Neuronal stem cell (in vitro differentiated cells): ENCODE data around the gene PRR35.
A peak's percentile ranks its signal among the peaks of the same experiment; 100 is the strongest.

Source experiments
- DNase-seq: peaks from one replicate; pipeline ENCODE4 v3.0.0-alpha.2; 2013; ENCODE audit warnings: low spot score
- H2AFZ ChIP-seq: one replicate; pipeline ENCODE4 v1.6.1; 2013; ENCODE audit warnings: mild to moderate bottlenecking, low read length, inconsistent platforms
- H2AK5ac ChIP-seq: 2 replicates; pipeline ENCODE4 v1.6.1; 2013; ENCODE audit warnings: low read depth, mild to moderate bottlenecking, inconsistent platforms, low read length, moderate library complexity, mixed read lengths
- H2BK120ac ChIP-seq: 2 replicates; pipeline ENCODE4 v1.6.1; 2013; ENCODE audit warnings: low read depth, mild to moderate bottlenecking, inconsistent platforms, low read length, moderate library complexity, mixed read lengths
- H2BK12ac ChIP-seq: one replicate; pipeline ENCODE4 v1.6.1; 2013; ENCODE audit warnings: low read length, inconsistent platforms
- H2BK15ac ChIP-seq: 2 replicates; pipeline ENCODE4 v1.6.1; 2013; ENCODE audit warnings: mild to moderate bottlenecking, low read length, inconsistent platforms, mixed read lengths
- H2BK5ac ChIP-seq: one replicate; pipeline ENCODE4 v1.6.1; 2013; ENCODE audit warnings: inconsistent platforms, mild to moderate bottlenecking, low read length, moderate library complexity
- H3K14ac ChIP-seq: one replicate; pipeline ENCODE4 v1.6.1; 2013; ENCODE audit warnings: low read length, inconsistent platforms
- H3K18ac ChIP-seq: 2 replicates; pipeline ENCODE4 v1.6.1; 2013; ENCODE audit warnings: low read length, inconsistent platforms
- H3K23ac ChIP-seq: 2 replicates; pipeline ENCODE4 v1.6.1; 2013; ENCODE audit warnings: low read depth, mild to moderate bottlenecking, mixed read lengths, low read length, inconsistent platforms; ENCODE audit not compliant: poor library complexity
- H3K27ac ChIP-seq: replicated peaks from 3 replicates; pipeline ENCODE4 v1.5.1; 2013; ENCODE audit warnings: low read length, inconsistent platforms
- H3K27me3 ChIP-seq, 3 experiments: 2 replicates each; pipeline ENCODE4 v1.6.1; 2013; ENCODE audit warnings: low read length in 3 of 3, mild to moderate bottlenecking in 2 of 3, inconsistent platforms in 1 of 3, low read depth in 1 of 3, mixed read lengths in 1 of 3, moderate library complexity in 1 of 3; ENCODE audit not compliant: control insufficient read depth in 3 of 3, insufficient read depth in 3 of 3
- H3K36me3 ChIP-seq, 2 donors: replicated peaks in 1 of 2; 2 replicates each; pipeline ENCODE4 v1.6.1; 2013; ENCODE audit warnings: low read length in 2 of 2; ENCODE audit not compliant: control insufficient read depth in 2 of 2, insufficient read depth in 2 of 2
- H3K4ac ChIP-seq: 2 replicates; pipeline ENCODE4 v1.6.1; 2013; ENCODE audit warnings: inconsistent platforms, mild to moderate bottlenecking, low read length, moderate library complexity
- H3K4me1 ChIP-seq, 2 donors: 1 replicate in 1 of 2; 2 replicates in 1 of 2; pipeline ENCODE4 v1.6.1; 2013; ENCODE audit warnings: low read length in 2 of 2, low read depth in 1 of 2; ENCODE audit not compliant: control insufficient read depth in 2 of 2, insufficient read depth in 1 of 2
- H3K4me2 ChIP-seq: one replicate; pipeline ENCODE4 v1.6.1; 2013; ENCODE audit warnings: mild to moderate bottlenecking, low read length, inconsistent platforms; ENCODE audit not compliant: insufficient read depth, poor library complexity, severe bottlenecking
- H3K4me3 ChIP-seq, 2 donors: 2 replicates each; pipeline ENCODE4 v1.5.1; 2013; ENCODE audit warnings: low read length in 2 of 2, mild to moderate bottlenecking in 2 of 2, inconsistent platforms in 1 of 2, moderate library complexity in 1 of 2
- H3K79me1 ChIP-seq: one replicate; pipeline ENCODE4 v1.6.1; 2013; ENCODE audit warnings: low read depth, mild to moderate bottlenecking, inconsistent platforms, low read length, moderate library complexity
- H3K9ac ChIP-seq: one replicate; pipeline ENCODE4 v1.6.1; 2013; ENCODE audit warnings: mild to moderate bottlenecking, low read depth, low read length, inconsistent platforms; ENCODE audit not compliant: poor library complexity
- H3K9me3 ChIP-seq, 2 donors: replicated peaks in 1 of 2; 2 replicates each; pipeline versions ENCODE3 to v1.6.1; 2013; ENCODE audit warnings: low read length in 2 of 2, mild to moderate bottlenecking in 2 of 2, inconsistent platforms in 1 of 2, low read depth in 1 of 2, mixed read lengths in 1 of 2, moderate library complexity in 1 of 2; ENCODE audit not compliant: control insufficient read depth in 2 of 2, insufficient read depth in 1 of 2
- H4K8ac ChIP-seq: one replicate; pipeline ENCODE4 v1.6.1; 2013; ENCODE audit warnings: low read depth, mild to moderate bottlenecking, inconsistent platforms, low read length, moderate library complexity
- H4K91ac ChIP-seq: one replicate; pipeline ENCODE4 v1.6.1; 2013; ENCODE audit warnings: low read length, low read depth, mild to moderate bottlenecking, inconsistent platforms; ENCODE audit not compliant: poor library complexity
- WGBS, 2 donors: extraction: QIAGEN DNeasy Blood & Tissue Kit; methylation state at CpG; one replicate each; pipeline ENCODE4 v1.1.7; 2013; ENCODE audit warnings: missing lambda C conversion rate in 2 of 2, mixed read lengths in 1 of 2; ENCODE audit not compliant: insufficient read length in 2 of 2, insufficient replicate concordance in 1 of 2; ENCODE audit errors: extremely low coverage in 2 of 2; 5-methylcytosine and 5-hydroxymethylcytosine counted together

PRR35 gene

DNA sequence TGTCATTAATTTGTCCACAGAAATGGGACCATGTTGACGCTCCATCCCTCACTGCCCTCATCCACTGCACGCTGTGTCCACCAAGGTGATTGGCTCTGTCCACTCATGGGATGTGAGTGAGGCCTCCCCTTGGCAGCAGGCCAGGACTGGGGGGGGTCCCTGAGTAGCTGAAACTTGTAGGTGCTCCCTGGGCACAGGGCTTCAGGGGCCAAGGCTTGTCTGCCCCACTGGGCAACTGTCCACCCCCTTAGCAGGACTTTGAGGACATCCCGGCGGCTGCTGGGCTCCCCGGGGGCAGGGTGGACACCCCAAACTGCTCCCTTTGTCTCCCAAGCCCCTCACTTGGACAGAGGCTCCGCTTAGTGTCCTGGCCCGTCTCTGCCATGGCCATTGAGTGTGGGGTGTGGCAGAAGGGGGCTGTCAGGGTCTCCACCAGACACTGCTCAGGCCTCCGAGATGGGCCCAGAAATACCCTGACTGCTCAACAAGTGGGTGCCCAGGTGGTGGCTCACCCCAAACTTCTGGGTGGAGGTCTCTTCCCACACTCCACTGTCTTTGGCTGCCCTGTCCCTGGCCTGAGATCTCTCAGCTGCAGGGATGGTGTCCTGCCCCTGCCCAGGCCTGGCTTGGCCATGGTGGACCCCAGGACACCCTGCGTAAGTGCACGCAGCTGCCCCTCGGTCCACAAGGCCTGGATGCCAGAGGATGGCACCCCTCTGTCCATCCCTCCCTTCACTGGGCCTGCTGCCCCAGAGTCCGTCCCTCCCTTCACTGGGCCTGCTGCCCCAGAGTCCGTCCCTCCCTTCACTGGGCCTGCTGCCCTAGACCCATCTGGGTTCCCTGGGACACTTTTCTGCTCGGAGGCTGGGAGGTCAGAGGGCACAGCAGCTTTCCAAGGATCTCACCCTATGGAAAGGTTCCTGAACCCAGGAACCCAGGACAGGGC lies 26.7 kb downstream of the PRR35 start:
- no peak overlapping the region for H3K27ac ChIP-seq
- H3K14ac ChIP-seq: no peak overlapping the region
- no peak for DNase-seq

DNA sequence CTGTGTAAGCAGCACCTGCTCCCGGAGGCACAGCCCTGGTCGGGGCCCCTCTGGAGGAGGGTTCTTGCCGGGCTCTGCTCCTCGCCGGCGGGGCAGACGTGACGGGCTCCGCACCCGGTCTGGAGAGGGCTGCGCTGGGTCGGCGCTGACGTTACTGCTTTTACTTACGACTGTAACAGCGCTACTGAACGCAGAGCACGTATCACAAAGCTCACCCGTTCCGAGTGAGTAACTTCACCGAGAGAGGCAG lies 28.4 kb downstream of the PRR35 start:
- Histone ChIP-seq H3K27me3 (peaks cover 0 to 22% (median 0%) of the 10 kb centered on the region in 3 experiments), H2AFZ (peak overlapping the region; percentile 100), H2BK5ac (peak overlapping the region; percentile 99), H3K4me1 (peaks cover 16 to 17% of the 10 kb centered on the region in 2 donors), H4K8ac (no peak overlapping the region), H3K36me3 (peaks cover 3 to 11% of the 10 kb centered on the region in 2 donors), H3K18ac (peak overlapping the region; percentile 80), H2AK5ac (peak overlapping the region; percentile 92), H3K4me2 (peak overlapping the region; percentile 100), H2BK12ac (peak overlapping the region; percentile 75), H3K9me3 (no peaks in the 10 kb centered on the region), H3K4me3 (peak overlapping the region; percentile 79 to 99), H3K4ac (peak overlapping the region; percentile 95), H3K23ac (peak overlapping the region; percentile 99), H2BK15ac (peak overlapping the region; percentile 83), H2BK120ac (peak overlapping the region; percentile 61), H4K91ac (no peak overlapping the region), H3K14ac (peak overlapping the region; percentile 47), H3K79me1 (peaks cover 23% of the 10 kb centered on the region), H3K27ac (peak overlapping the region; percentile 96), H3K9ac (peak overlapping the region; percentile 93)
- no CpG with 5 or more reads among the region's 21 CpGs for WGBS, 2 donors
- DNase-seq: no peak

More for the DNA sequence above, 26.7 kb downstream of the PRR35 start:
- H2BK5ac ChIP-seq: no peak overlapping the region
- H4K91ac ChIP-seq: no peak overlapping the region
- H3K9ac ChIP-seq: peak overlapping the region; percentile 71
- H3K23ac ChIP-seq: peak overlapping the region; percentile 28
- no CpG with 5 or more reads among the region's 14 CpGs for WGBS, 2 donors
- no peak overlapping the region for H3K4me2 ChIP-seq
- no peak overlapping the region for H3K4me3 ChIP-seq
- peaks cover 16 to 22% of the 10 kb centered on the region in 2 donors for H3K4me1 ChIP-seq
- H3K36me3 ChIP-seq: peaks cover 5 to 8% of the 10 kb centered on the region in 2 donors
- H3K27me3 ChIP-seq: peaks cover 0 to 23% (median 0%) of the 10 kb centered on the region in 3 experiments
- no peaks in the 10 kb centered on the region for H3K9me3 ChIP-seq
- no peak overlapping the region for H2BK120ac ChIP-seq
- H2BK12ac ChIP-seq: no peak overlapping the region
- no peak overlapping the region for H3K4ac ChIP-seq
- no peak overlapping the region for H2BK15ac ChIP-seq
- H3K18ac ChIP-seq: no peak overlapping the region
- no peak overlapping the region for H2AFZ ChIP-seq
- peaks cover 14% of the 10 kb centered on the region for H3K79me1 ChIP-seq
- no peak overlapping the region for H2AK5ac ChIP-seq
- H4K8ac ChIP-seq: no peak overlapping the region

DNA sequence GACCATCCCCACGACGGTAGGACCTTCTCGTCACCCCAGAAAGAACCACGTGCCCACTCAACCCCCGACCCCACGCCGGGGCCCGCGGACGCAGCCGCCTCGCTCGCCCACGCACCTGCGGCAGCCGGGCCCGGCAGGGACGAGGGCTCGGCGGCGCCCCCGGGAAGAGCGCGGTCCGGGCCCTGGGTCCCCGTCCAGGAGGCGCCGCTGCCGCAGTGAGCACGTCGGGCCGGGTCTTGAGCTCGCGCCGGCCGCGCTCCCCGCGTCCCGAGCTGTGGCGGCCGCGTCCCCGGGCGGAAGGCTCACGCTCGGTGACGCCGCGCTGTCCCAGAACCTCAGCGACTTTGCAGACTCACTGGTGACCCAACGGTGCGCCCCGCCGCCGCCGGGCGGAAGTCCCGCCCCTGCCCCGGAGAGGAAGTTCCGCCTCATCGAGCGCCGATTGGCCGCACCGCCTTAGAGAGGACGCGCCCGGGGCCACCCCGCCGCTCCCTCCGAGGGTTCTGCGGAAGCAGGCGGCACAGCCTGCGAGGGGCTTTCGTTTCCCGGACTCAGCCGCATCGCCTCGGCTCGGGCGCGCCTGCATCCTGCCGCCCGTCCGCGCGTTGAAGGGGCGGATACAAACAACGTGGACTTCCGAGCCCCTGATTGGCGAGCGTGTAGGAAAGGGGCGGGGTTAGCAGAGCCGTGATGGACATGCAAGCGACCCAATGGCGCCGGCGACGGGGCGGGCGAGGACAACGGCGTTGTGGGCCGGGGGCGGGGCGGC lies 28.9 kb downstream of the PRR35 start:
- H3K27ac ChIP-seq: peak overlapping the region; percentile 96
- H2BK5ac ChIP-seq: peak overlapping the region; percentile 99
- H4K8ac ChIP-seq: peak overlapping the region; percentile 92
- peak overlapping the region; percentile 94 for H2BK12ac ChIP-seq
- H3K4me1 ChIP-seq: peaks cover 12 to 16% of the 10 kb centered on the region in 2 donors
- peak overlapping the region; percentile 100 for H2BK120ac ChIP-seq
- H3K9me3 ChIP-seq: no peaks in the 10 kb centered on the region
- H3K18ac ChIP-seq: peak overlapping the region; percentile 100
- peak; percentile 99 for DNase-seq
- H4K91ac ChIP-seq: no peak overlapping the region
- peak overlapping the region; percentile 95 for H3K4ac ChIP-seq
- no CpG with 5 or more reads among the region's 107 CpGs for WGBS, 2 donors
- H3K79me1 ChIP-seq: peaks cover 25% of the 10 kb centered on the region
- peak overlapping the region; percentile 100 for H2AFZ ChIP-seq
- H3K14ac ChIP-seq: peak overlapping the region; percentile 98
- H3K27me3 ChIP-seq: peaks cover 0 to 17% (median 0%) of the 10 kb centered on the region in 3 experiments
- peak overlapping the region; percentile 79 to 99 for H3K4me3 ChIP-seq
- peak overlapping the region; percentile 83 for H2BK15ac ChIP-seq
- peak overlapping the region; percentile 99 for H3K23ac ChIP-seq
- peaks cover 3 to 16% of the 10 kb centered on the region in 2 donors for H3K36me3 ChIP-seq
- peak overlapping the region; percentile 92 for H2AK5ac ChIP-seq
- peak overlapping the region; percentile 100 for H3K9ac ChIP-seq
- peak overlapping the region; percentile 100 for H3K4me2 ChIP-seq
